Measurements from ENCODE around the gene SUFU. TPM values are rescaled to one million over a fixed set of nuclear protein-coding genes. Genes with fewer than 3 reads are reported as not detected.

SUFU gene
- total and polyA plus RNA-seq, 2 of the 8 experiments (the other 6 are each of a cell fraction or from before 2014, with no cell fraction given) = 7.0 to 10.8 TPM

DNA sequence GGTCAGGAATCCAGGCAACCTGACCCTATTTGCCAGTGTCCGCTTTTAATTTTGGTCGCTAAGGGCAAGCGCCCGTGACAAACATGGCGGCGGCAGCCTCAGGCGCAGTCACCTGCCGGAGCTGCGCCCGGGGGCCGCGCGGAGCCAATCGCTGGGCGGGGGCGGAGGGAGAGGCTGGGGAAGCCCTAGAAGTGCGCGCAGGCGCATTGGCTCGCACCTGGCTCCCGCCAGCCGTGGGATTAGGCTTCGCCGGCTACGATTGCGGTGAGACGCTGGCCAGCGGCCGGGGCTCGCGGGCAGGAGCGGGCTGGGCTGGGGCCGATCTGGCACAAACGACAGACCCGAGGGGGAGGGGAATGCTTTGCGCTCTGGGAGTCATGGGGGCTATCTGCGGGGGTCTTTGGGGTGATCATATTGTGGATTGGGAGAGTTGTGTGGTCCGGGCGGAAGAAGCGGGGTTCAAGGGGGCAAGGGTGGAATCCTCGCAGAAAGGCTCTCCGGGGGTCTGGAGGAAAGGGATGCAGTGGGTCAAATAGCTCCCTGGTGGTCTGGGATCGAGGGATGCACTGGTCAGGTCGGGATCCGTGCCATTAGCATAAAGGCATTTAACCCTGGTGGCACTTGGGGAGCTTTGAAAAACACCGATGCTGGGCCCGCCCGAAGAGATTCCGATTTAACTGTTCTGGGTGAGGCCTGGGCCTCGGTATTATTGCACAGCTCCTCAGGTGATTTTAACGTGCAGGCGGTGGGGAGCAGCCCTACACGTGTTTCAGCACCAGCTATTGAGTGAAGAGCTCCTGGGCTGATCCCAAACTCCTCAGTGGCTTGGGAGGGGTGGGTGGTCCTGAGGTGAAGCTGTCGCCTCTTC, 42.4 kb upstream of the SUFU start (continued):
- TF ChIP-seq RAD21 (IDR thresholded peaks at IDR 0.05 in 1 of 2, conservative IDR thresholded peaks at IDR 0.05 in 1 of 2; ENCODE audit: low read depth in 2 of 2, low read length in 2 of 2) (no peak), CREB1 (IDR thresholded peaks at IDR 0.05) (peak; percentile 68), E2F6 (IDR thresholded peaks at IDR 0.05) (peak; percentile 90), EGR1 (IDR thresholded peaks at IDR 0.05; ENCODE audit: borderline replicate concordance, low read depth, low read length) (peak; percentile 86; the same call in 1 of the 2 replicates), KDM4A (IDR thresholded peaks at IDR 0.05; ENCODE audit: low read depth, low read length, severe bottlenecking) (peak; percentile 37), CHD2 (IDR thresholded peaks at IDR 0.05; ENCODE audit: low read length) (peak; percentile 40; the same call in 1 of the 2 replicates), ATF3 (IDR thresholded peaks at IDR 0.05; ENCODE audit: insufficient read depth, low read depth, low read length) (peak; percentile 53; the same call in 1 of the 2 replicates), YY1 (IDR thresholded peaks at IDR 0.05; ENCODE audit: low read depth, low read length) (peak; percentile 100), SRF (IDR thresholded peaks at IDR 0.05; ENCODE audit: low read depth, low read length) (no peak), SP1 (IDR thresholded peaks at IDR 0.05; ENCODE audit: low read depth, low read length) (0 out of 2 replicates have a peak, but pooled peaks have one; percentile 46), TBP (IDR thresholded peaks at IDR 0.05; ENCODE audit: low read depth, low read length) (peak; percentile 61; the same call in 1 of the 2 replicates), TAF1 (IDR thresholded peaks at IDR 0.05; ENCODE audit: low read depth, low read length) (peak; percentile 87), ASH2L (IDR thresholded peaks at IDR 0.05; ENCODE audit: low read length) (peak; percentile 61), POLR2A (IDR thresholded peaks at IDR 0.05; ENCODE audit: control extremely low read depth in 1 of 2, low read depth in 2 of 2, low read length in 2 of 2) (peak in 1 of 2 experiments; percentile 71; a peak in 2 of 3 replicates), NANOG (IDR thresholded peaks at IDR 0.05; ENCODE audit: insufficient read depth, low read depth, low read length, poor library complexity, severe bottlenecking) (no peak), CTBP2 (IDR thresholded peaks at IDR 0.05; ENCODE audit: borderline replicate concordance, insufficient read depth, insufficient read length, low read length) (no peak), MAFK (IDR thresholded peaks at IDR 0.05; ENCODE audit: low read depth, low read length) (no peak), POLR2AphosphoS5 (IDR thresholded peaks at IDR 0.05; ENCODE audit: low read depth, low read length) (no peak; the same call in 1 of the 2 replicates), POU5F1 (IDR thresholded peaks at IDR 0.05; ENCODE audit: low read depth, low read length) (no peak), ZNF274 (IDR thresholded peaks at IDR 0.05; ENCODE audit: borderline replicate concordance, extremely low read depth, low read length) (no peak), RFX5 (IDR thresholded peaks at IDR 0.05; ENCODE audit: borderline replicate concordance, low read depth, low read length) (no peak)
- TF ChIP-seq, protein P1, sequence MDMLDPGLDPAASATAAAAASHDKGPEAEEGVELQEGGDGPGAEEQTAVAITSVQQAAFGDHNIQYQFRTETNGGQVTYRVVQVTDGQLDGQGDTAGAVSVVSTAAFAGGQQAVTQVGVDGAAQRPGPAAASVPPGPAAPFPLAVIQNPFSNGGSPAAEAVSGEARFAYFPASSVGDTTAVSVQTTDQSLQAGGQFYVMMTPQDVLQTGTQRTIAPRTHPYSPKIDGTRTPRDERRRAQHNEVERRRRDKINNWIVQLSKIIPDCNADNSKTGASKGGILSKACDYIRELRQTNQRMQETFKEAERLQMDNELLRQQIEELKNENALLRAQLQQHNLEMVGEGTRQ (IDR thresholded peaks at IDR 0.05; ENCODE audit: low read length) = peak; percentile 89

All from H1 (cell line).